GM20000 (cell line): ENCODE measurements around the gene RASAL2.

Source experiments
- DNase-seq: peaks from one replicate; pipeline ENCODE4 v3.0.0; 2012; ENCODE audit warnings: low spot score
- CTCF ChIP-seq: IDR thresholded peaks from 2 replicates; pipeline ENCODE4 v1.5.1; 2012; ENCODE audit warnings: mild to moderate bottlenecking, control low read depth; ENCODE audit errors: extremely low read depth, missing control alignments

Gene RASAL2

GRCh38 chr1:178493301-178493741 lies 399.4 kb downstream of the RASAL2 start:
- DNase-seq = no peak
- TF ChIP-seq CTCF = no peak

GRCh38 chr1:178494569-178494971 lies 400.7 kb downstream of the RASAL2 start:
- no peak for DNase-seq
- no peak for TF ChIP-seq CTCF

- no peak for TF ChIP-seq CTCF
- no peak for DNase-seq
Observed at GRCh38 chr1:178495158-178495557, 401.3 kb downstream of the RASAL2 start.

- TF ChIP-seq CTCF = no peak
- DNase-seq = no peak
Observed at GRCh38 chr1:178495741-178496409, 402.0 kb downstream of the RASAL2 start.

GRCh38 chr1:178496410-178497135 lies 402.7 kb downstream of the RASAL2 start, which contains the start of gene CLEC20A:
CLEC20A (minus strand) TSS chr1:178496964; CDS start chr1:178496939, 25 bp downstream.
- DNase-seq = no peak

GRCh38 chr1:178497903-178498478 lies 404.1 kb downstream of the RASAL2 start:
- no peak for TF ChIP-seq CTCF
- DNase-seq = no peak

More at GRCh38 chr1:178496410-178497135, 402.7 kb downstream of the RASAL2 start, which contains the start of gene CLEC20A:
- no peak for TF ChIP-seq CTCF

GRCh38 chr1:178498896-178499675 lies 405.2 kb downstream of the RASAL2 start:
- no peak for TF ChIP-seq CTCF
- no peak for DNase-seq
